Lower lobe of right lung (tissue), 2 donors: ENCODE measurements around the gene GBP7. TPM values are rescaled to one million over a fixed set of nuclear protein-coding genes. Genes with fewer than 3 reads are reported as not detected.

Experiments used
- ATAC-seq, 2 donors: fragments of 200-7000 bp; cut with Tn5 transposase; one replicate each; pipeline ENCODE4 v1.9.1; 2020 to 2022; ENCODE audit warnings: mild to moderate bottlenecking in 2 of 2, moderate library complexity in 2 of 2
- DNase-seq: peaks from one replicate; pipeline ENCODE4 v3.0.0-alpha.2; 2020
- H3K27ac ChIP-seq: fragments of 200-600 bp; one replicate; pipeline ENCODE4 v1.8.0; 2022
- H3K27me3 ChIP-seq: fragments of 200-600 bp; one replicate; pipeline ENCODE4 v1.8.0; 2022; ENCODE audit warnings: low read depth
- H3K36me3 ChIP-seq: fragments of 200-600 bp; one replicate; pipeline ENCODE4 v1.8.0; 2022; ENCODE audit warnings: mild to moderate bottlenecking
- H3K4me1 ChIP-seq: fragments of 200-600 bp; one replicate; pipeline ENCODE4 v1.8.0; 2022
- H3K4me3 ChIP-seq: fragments of 200-600 bp; one replicate; pipeline ENCODE4 v1.8.0; 2022; ENCODE audit warnings: mild to moderate bottlenecking
- H3K9me3 ChIP-seq: fragments of 200-600 bp; one replicate; pipeline ENCODE4 v1.8.0; 2022
- intact Hi-C: fragments of 100-400 bp; cut with DNase I; formaldehyde crosslinking; loops from one replicate; pipeline ENCODE4 v1.11.0; 2022
- total RNA-seq: library from RNA; stranded (reverse); fragmentation: NEBNext Ultra II Directional; extraction: Animal tissue kit (Norgen Biotek cat#: 25700); gene quantifications from one replicate; pipeline ENCODE4 v1.2.1, GENCODE V29; 2021
- TF ChIP-seq, protein P1 (sequence below): fragments of 200-600 bp; IDR thresholded peaks from one replicate; pipeline ENCODE4 v1.8.0; 2022; ENCODE audit warnings: antibody characterized with exemption, mild to moderate bottlenecking
- donor health status: DM: no; HTN: yes; CAD: no; lungs with severe emphysema.

Gene GBP7
- total RNA-seq, 1 donor from 2014 or later: not detected

DNA sequence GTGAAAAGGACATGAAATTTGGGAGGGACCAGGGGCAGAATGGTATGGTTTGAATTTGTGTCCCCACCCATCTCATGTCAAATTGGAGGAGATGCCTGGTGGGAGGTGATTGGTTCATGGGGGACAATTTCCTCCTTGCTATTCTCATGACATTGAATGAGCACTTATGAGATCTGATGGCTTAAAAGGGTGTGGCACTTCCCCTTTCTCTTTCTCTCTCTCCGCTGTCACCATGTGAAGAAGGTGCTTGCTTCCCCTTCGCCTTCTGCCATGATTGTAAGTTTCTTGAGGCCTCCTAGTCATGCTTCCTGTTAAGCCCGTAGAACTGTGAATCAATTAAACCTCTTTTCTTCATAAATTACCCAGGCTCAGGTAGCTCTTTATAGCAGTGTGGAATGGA is 30.6 kb upstream of the GBP7 start:
- no peaks in the 10 kb centered on the region for H3K36me3 ChIP-seq
- intact Hi-C loops: no loop called here
- DNase-seq (no peak), ATAC-seq (no peak)
- peaks cover under 1% of the 10 kb centered on the region for H3K4me1 ChIP-seq
- H3K27ac ChIP-seq: no peak overlapping the region
- H3K4me3 ChIP-seq: no peak overlapping the region
- no peaks in the 10 kb centered on the region for H3K27me3 ChIP-seq
- H3K9me3 ChIP-seq: peaks cover 8% of the 10 kb centered on the region
- TF ChIP-seq, protein P1, sequence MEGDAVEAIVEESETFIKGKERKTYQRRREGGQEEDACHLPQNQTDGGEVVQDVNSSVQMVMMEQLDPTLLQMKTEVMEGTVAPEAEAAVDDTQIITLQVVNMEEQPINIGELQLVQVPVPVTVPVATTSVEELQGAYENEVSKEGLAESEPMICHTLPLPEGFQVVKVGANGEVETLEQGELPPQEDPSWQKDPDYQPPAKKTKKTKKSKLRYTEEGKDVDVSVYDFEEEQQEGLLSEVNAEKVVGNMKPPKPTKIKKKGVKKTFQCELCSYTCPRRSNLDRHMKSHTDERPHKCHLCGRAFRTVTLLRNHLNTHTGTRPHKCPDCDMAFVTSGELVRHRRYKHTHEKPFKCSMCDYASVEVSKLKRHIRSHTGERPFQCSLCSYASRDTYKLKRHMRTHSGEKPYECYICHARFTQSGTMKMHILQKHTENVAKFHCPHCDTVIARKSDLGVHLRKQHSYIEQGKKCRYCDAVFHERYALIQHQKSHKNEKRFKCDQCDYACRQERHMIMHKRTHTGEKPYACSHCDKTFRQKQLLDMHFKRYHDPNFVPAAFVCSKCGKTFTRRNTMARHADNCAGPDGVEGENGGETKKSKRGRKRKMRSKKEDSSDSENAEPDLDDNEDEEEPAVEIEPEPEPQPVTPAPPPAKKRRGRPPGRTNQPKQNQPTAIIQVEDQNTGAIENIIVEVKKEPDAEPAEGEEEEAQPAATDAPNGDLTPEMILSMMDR: no peak

DNA sequence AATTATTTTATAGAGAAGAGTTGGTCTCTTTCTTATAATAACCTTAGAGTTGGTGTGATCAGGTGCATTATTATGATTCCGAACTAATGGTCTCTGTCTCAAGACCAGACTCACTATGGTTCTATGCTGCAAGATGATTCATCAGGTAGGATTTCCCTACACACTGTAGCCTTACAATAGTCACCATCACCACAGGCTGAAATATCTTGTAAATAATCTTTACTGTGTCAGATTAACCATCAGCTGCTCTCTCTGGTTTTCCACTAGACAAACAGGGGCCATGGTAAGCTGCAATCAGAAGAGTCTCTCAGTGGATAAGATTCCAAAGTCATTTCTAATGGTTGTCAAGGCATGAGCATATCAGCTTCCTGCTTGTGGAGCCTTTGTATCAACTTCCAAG is 27.4 kb upstream of the GBP7 start:
- Histone ChIP-seq H3K4me1 (peaks cover 19% of the 10 kb centered on the region), H3K27me3 (no peaks in the 10 kb centered on the region), H3K4me3 (no peak overlapping the region), H3K36me3 (no peaks in the 10 kb centered on the region), H3K27ac (no peak overlapping the region), H3K9me3 (peaks cover 8% of the 10 kb centered on the region)
- intact Hi-C loops: no loop called here
- no peak for DNase-seq
- no peak for ATAC-seq
- TF ChIP-seq, protein P1: no peak

DNA sequence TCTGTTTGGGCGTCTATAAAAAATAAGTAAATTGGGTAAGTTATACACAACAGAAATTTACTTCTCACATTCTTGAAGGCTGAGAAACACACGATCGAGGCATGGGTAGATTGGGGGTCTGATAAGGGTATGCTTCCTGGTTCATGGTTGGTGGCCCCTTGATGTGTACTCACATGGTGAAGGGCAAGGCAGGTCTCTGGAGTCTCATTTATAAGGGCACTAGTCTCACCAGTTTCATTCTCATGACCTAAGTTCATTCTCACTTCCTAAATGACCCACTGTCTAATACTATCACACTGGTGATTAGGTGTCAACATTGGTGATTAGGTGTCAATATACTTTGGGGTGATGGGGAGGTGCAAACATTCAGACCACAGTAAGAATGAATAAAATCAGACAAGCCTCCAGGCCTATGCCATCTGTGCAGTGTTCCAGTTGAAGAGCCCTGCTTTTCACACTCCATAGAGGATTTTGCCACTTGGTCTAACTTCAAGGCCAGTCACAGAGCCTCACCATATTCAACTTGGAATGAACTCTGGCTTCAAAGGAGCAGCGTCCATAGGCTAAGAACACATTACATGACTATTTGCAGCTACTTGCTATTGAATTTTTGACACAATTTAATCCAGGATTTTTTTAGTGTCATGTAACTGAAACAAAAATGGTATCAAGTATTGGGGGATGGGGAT is 25.4 kb upstream of the GBP7 start:
- TF ChIP-seq, protein P1: no peak
- Histone ChIP-seq H3K4me3 (no peak overlapping the region), H3K27me3 (no peaks in the 10 kb centered on the region), H3K36me3 (no peaks in the 10 kb centered on the region), H3K9me3 (peaks cover 8% of the 10 kb centered on the region), H3K4me1 (peaks cover 32% of the 10 kb centered on the region), H3K27ac (no peak overlapping the region)
- DNase-seq (no peak), ATAC-seq (no peak)
- intact Hi-C loops: no loop called here

DNA sequence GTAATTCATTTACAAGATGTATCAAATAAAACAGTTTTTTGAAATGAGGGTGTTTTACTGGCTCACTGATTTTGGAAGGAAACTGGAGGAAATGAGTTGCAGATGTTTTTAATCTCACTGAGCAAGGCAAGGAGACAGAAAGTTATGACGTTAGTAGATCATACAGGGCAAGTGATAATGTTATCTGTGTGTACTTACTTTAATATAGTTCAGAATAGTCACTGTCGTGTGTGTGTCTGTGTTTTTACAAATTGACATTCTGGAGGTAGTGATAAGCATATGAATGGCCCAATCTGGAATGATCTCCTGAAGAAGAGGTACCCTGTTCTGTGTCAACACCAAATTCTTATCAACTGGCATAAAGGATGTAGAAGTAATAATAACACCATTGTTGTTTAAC is 24.9 kb upstream of the GBP7 start:
- ATAC-seq: peak in 1 of 2 donors; percentile 33

DNA sequence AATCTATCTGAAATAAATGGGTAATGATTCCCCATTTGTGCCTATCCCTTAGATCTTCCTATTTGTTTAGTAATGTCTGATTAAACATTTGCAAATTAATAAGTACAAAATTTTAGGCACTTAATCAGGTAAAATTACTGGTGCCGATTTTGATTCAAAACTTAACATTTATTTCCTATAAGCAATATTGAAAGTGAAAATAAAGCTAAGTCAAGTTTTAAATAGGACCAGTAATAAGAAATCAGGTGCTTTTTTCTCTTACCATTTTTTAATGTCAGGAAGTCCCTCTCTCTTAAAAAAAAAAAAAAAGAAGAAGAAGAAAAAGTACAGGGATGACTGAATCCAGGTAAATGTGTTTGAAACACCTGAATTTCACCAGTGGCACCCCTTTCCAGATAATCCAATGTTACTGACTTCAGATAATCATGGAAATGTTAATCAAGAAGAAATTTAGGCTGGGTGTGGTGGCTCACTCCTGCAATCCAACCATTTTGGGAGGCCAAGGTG is 23.8 kb upstream of the GBP7 start:
- DNase-seq (no peak), ATAC-seq (no peak)
- TF ChIP-seq, protein P1: no peak
- Histone ChIP-seq H3K27ac (peak overlapping the region; percentile 84), H3K4me3 (peak overlapping the region; percentile 64), H3K9me3 (no peaks in the 10 kb centered on the region), H3K27me3 (no peaks in the 10 kb centered on the region), H3K4me1 (peaks cover 37% of the 10 kb centered on the region), H3K36me3 (no peaks in the 10 kb centered on the region)
- intact Hi-C loops: no loop called here

More for the DNA sequence above, 24.9 kb upstream of the GBP7 start:
- H3K27me3 ChIP-seq: no peaks in the 10 kb centered on the region
- H3K4me3 ChIP-seq: no peak overlapping the region
- intact Hi-C loops: no loop called here
- peaks cover 32% of the 10 kb centered on the region for H3K4me1 ChIP-seq
- no peaks in the 10 kb centered on the region for H3K36me3 ChIP-seq
- H3K27ac ChIP-seq: no peak overlapping the region
- DNase-seq: no peak
- TF ChIP-seq, protein P1: no peak
- peaks cover 8% of the 10 kb centered on the region for H3K9me3 ChIP-seq
